Psoas muscle (tissue), 8 donors: ENCODE data around the gene RBM25. TPM values are rescaled to one million over a fixed set of nuclear protein-coding genes. Genes with fewer than 3 reads are reported as not detected.
"Not testable (repeated sequence)": the region's sequence is repeated elsewhere in the genome, so short reads cannot be mapped to it uniquely, and the experiment has no call there.

Source experiments
- ATAC-seq, 4 donors: fragments of 200-7000 bp; cut with Tn5 transposase; one replicate each; pipeline ENCODE4 v1.9.1; 2020; ENCODE audit warnings: moderate library complexity in 3 of 4, mild to moderate bottlenecking in 2 of 4
- DNase-seq, 2 donors: peaks; one replicate each; pipeline ENCODE4 v3.0.0-alpha.2; 2020
- H3K27ac ChIP-seq: fragments of 200-600 bp; one replicate; pipeline ENCODE4 v1.8.0; 2022
- H3K27me3 ChIP-seq, 3 donors: fragments of 200-600 bp in 1 of 3; one replicate each; pipeline versions ENCODE4 v1.6.1 to v1.8.0; 2013 to 2022; ENCODE audit warnings: low read length in 2 of 3, mild to moderate bottlenecking in 2 of 3, moderate library complexity in 1 of 3; ENCODE audit not compliant: insufficient read depth in 3 of 3
- H3K36me3 ChIP-seq, 2 donors: fragments of 200-600 bp in 1 of 2; one replicate each; pipeline versions ENCODE4 v1.6.1 to v1.8.0; 2013 to 2022; ENCODE audit warnings: low read depth in 1 of 2, mild to moderate bottlenecking in 1 of 2, moderate library complexity in 1 of 2; ENCODE audit not compliant: insufficient read depth in 1 of 2
- H3K4me1 ChIP-seq: fragments of 200-600 bp; one replicate; pipeline ENCODE4 v1.8.0; 2022
- H3K4me3 ChIP-seq: fragments of 200-600 bp; one replicate; pipeline ENCODE4 v1.8.0; 2022; ENCODE audit warnings: mild to moderate bottlenecking
- H3K9me3 ChIP-seq: fragments of 200-600 bp; one replicate; pipeline ENCODE4 v1.8.0; 2022
- WGBS, 3 donors: extraction: QIAGEN DNeasy Blood & Tissue Kit; methylation state at CpG; one replicate each; pipeline versions ENCODE4 v1.1.6 to v1.1.7; 2013; 5-methylcytosine and 5-hydroxymethylcytosine counted together
- intact Hi-C, 2 donors: fragments of 100-400 bp; cut with DNase I; formaldehyde crosslinking; loops; one replicate each; pipeline versions ENCODE4 v1.11.0 to v1.14.2; 2022
- long read RNA-seq, 2 donors: library from polyadenylated mRNA; unstranded; transcript quantifications; one replicate each; pipeline ENCODE4 v2.0.0, GENCODE V29; 2021
- polyA plus RNA-seq, 3 donors: library from polyadenylated mRNA; stranded (reverse); fragments of 200-250 nt; gene quantifications; one replicate each; pipeline ENCODE4 v1.2.3, GENCODE V29; 2013
- total RNA-seq, 4 donors: library from RNA; stranded (reverse); fragmentation: NEBNext Ultra II Directional in 2 of 4; extraction: Animal tissue kit (Norgen Biotek cat#: 25700) in 2 of 4; gene quantifications; one replicate each; pipeline versions ENCODE4 v1.2.1 to v1.2.4, GENCODE V29; 2021 to 2023
- TF ChIP-seq, protein P1 (sequence below): fragments of 200-600 bp; IDR thresholded peaks from one replicate; pipeline ENCODE4 v1.8.0; 2022; ENCODE audit warnings: antibody characterized with exemption
- donor health status: healthy with polysubstance abuse.
- donor health status: DM: no; HTN: no; CAD: no; lungs with moderate emphysema.
- donor health status: Bipolar disorder and iron deficiency.
- donor health status: healthy.
- donor health status: DM: yes; HTN: yes; CAD: no.
- donor health status: DM: no; HTN: no; CAD: no.
- donor health status: DM: no; HTN: no; CAD: no.
- donor health status: DM: yes; HTN: yes; CAD: no.

RBM25 gene
- total RNA-seq, result 10 to 100 TPM; 31.1 to 50.2 (median 41.0) TPM
- 10 to 100 TPM; 19.2 to 48.9 (median 34.4) TPM for polyA plus RNA-seq
- long read RNA-seq, donor 1, full-length matches to known transcripts, result 3 of 16 reads
- long read RNA-seq, donor 1, partial matches to known transcripts, result 13 of 16 reads
- long read RNA-seq, donor 1, other reads (novel, unspliced or antisense), result 0 of 16 reads
- long read RNA-seq, donor 2, partial matches to known transcripts, result 27 of 36 reads
- long read RNA-seq, donor 2, other reads (novel, unspliced or antisense), result 5 of 36 reads

DNA sequence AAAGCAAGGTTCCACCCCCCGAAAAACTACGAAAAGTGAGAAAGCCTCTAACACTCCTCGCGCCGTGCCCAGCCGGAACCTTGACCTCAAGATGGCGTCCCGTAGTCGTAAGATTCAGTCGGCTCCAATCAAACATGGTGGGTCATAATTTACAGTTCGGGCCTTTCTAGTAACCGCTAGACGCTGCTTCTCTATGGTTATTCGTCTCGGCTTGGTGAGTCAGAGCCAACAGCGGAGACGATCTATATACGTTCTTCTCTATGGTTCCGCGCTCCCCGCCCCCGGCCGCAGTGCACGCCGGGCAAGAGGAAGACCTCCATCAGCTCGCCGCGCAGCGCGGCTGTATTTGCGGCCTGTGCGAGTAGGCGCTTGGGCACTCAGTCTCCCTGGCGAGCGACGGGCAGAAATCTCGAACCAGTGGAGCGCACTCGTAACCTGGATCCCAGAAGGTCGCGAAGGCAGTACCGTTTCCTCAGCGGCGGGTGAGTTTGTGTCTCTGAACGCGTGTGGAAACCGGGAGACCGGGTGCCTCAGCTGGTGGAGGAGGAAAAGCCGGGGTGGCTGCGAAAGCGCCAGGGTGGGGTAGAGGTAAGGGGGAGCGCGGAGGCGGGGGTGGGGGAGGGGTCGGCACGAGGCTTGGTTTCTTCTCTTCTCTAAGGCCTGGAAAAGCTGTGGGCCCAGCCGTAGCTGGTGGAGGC lies at the start of gene RBM25:
TSS of gene RBM25 (plus strand) at position 311 of the 698 bp plus-strand sequence. CDS start 13,108 bp downstream, outside the sequence.
- Histone ChIP-seq H3K4me1 (peaks cover 14% of the 10 kb centered on the region), H3K27me3 (no peaks in the 10 kb centered on the region), H3K36me3 (no peaks in the 10 kb centered on the region), H3K9me3 (no peaks in the 10 kb centered on the region), H3K4me3 (peak within 1 kb of the TSS; percentile 75), H3K27ac (peak within 1 kb of the TSS; percentile 94)
- 0 to 1% (median 0%) methylated on average over 53 to 57 of the region's 57 CpGs for WGBS, 3 donors
- ATAC-seq (peak; percentile 97 to 99 (median 99)), DNase-seq (peak; percentile 94 to 97)
- TF ChIP-seq, protein P1, sequence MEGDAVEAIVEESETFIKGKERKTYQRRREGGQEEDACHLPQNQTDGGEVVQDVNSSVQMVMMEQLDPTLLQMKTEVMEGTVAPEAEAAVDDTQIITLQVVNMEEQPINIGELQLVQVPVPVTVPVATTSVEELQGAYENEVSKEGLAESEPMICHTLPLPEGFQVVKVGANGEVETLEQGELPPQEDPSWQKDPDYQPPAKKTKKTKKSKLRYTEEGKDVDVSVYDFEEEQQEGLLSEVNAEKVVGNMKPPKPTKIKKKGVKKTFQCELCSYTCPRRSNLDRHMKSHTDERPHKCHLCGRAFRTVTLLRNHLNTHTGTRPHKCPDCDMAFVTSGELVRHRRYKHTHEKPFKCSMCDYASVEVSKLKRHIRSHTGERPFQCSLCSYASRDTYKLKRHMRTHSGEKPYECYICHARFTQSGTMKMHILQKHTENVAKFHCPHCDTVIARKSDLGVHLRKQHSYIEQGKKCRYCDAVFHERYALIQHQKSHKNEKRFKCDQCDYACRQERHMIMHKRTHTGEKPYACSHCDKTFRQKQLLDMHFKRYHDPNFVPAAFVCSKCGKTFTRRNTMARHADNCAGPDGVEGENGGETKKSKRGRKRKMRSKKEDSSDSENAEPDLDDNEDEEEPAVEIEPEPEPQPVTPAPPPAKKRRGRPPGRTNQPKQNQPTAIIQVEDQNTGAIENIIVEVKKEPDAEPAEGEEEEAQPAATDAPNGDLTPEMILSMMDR, result no peak
- intact Hi-C loops, result loop anchor here in 1 of 2 donors (2.0 kb wide), 1 partner anchor 32 kb away; the partner anchor contains the start of gene ZFYVE1

DNA sequence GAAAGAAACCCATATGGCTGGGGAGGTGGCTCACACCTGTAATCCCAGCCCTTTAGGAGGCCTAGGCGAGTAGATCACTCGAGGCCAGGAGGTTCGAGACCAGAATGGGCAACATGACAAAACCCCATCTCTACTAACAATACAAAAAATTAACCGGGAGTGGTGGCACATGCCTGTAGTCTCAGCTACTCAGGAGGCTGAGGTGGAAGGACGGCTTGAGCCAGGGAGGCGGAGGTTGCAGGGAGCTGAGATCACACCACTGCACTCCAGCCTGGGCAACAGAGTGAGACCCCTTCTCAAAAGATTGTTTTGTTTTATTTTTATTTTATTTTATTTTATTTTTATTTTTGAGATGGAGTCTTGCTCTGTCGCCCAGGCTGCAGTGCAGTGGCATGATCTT lies 47.1 kb upstream of the RBM25 start:
- DNase-seq, ATAC-seq, H3K27ac ChIP-seq, intact Hi-C loops, H3K27me3 ChIP-seq, H3K9me3 ChIP-seq, H3K36me3 ChIP-seq, H3K4me3 ChIP-seq: not testable (repeated sequence)
- WGBS, 3 donors, result 91 to 93% (median 91%) methylated on average over 7 of the region's 7 CpGs
- peaks cover 19% of the 10 kb centered on the region for H3K4me1 ChIP-seq

DNA sequence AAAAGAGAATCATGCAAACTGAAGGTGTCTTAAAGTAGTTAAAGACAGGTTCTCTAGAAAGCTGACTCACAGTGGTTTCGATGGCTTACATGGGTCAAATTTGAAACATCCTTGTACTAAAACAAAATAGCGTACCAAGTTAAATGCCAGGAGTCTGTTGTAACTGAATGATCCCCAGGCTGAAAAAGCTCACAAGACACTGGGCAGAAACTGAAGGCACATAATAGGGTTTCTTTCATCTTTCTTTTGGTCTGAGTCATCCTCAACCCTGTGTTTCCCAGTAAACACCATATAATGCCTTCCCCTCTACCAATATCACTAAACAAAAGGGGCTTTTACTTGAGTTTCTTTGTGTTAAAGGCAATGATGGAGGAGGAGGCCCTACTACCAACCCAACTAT lies 44.2 kb upstream of the RBM25 start:
- 64 to 88% (median 82%) methylated on average over 2 of the region's 2 CpGs for WGBS, 3 donors
- no peak overlapping the region for H3K27ac ChIP-seq
- peaks cover 0 to 28% of the 10 kb centered on the region in 2 donors for H3K36me3 ChIP-seq
- ATAC-seq (peak in 2 of 4 donors; percentile 56 to 64), DNase-seq (no peak)
- TF ChIP-seq, protein P1, result no peak
- no peaks in the 10 kb centered on the region for H3K27me3 ChIP-seq
- H3K4me3 ChIP-seq, result no peak overlapping the region
- intact Hi-C loops, result no loop called here
- H3K4me1 ChIP-seq, result peaks cover 9% of the 10 kb centered on the region
- H3K9me3 ChIP-seq, result no peaks in the 10 kb centered on the region

DNA sequence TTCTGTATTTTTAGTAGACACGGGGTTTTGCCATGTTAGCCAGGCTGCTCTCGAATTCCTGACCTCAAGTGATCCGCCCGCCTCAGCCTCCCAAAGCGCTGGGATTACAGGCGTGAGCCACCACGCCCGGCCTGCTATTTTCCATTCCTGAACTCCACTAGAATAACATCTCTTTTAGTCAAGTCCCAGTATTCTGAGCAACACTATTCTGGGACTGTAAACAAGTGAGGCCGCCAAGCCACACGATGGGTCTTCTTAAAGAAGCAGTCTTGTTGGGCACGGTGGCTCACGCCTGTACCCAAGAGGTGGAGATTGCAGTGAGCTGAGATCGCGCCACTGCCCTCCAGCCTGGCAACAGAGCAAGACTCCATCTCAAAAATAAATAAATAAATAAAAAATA lies 42.8 kb upstream of the RBM25 start:
- H3K36me3 ChIP-seq, result peaks cover 0 to 42% of the 10 kb centered on the region in 2 donors
- H3K9me3 ChIP-seq, H3K27me3 ChIP-seq, intact Hi-C loops, H3K4me1 ChIP-seq, H3K27ac ChIP-seq, H3K4me3 ChIP-seq: not testable (repeated sequence)
- 83 to 93% (median 83%) methylated on average over 14 of the region's 14 CpGs for WGBS, 3 donors
- DNase-seq (peak in 1 of 2 donors; percentile 52), ATAC-seq (peak in 3 of 4 donors; percentile 33 to 56 (median 48))

DNA sequence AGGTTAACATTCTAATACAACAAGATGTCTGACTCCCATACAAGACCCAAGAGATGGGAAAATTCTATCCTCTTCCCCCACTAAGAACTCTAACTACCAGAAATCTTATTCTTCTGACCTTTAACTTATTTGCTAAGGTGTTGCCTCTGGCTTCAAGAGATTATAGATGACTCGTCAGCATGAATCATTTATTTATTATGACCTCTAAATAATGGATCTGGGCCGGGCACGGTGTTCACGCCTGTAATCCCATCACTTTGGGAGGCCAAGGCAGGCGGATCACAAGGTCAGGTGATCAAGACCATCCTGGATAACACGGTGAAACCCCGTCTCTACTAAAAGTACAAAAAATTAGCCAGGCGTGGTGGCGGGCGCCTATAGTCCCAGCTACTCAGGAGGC lies 42.3 kb upstream of the RBM25 start:
- H3K27ac ChIP-seq, H3K4me1 ChIP-seq, intact Hi-C loops, DNase-seq, H3K27me3 ChIP-seq, ATAC-seq, H3K9me3 ChIP-seq, H3K4me3 ChIP-seq: not testable (repeated sequence)
- peaks cover 0 to 45% of the 10 kb centered on the region in 2 donors for H3K36me3 ChIP-seq
- WGBS, 3 donors, result 88 to 97% (median 95%) methylated on average over 10 of the region's 10 CpGs

DNA sequence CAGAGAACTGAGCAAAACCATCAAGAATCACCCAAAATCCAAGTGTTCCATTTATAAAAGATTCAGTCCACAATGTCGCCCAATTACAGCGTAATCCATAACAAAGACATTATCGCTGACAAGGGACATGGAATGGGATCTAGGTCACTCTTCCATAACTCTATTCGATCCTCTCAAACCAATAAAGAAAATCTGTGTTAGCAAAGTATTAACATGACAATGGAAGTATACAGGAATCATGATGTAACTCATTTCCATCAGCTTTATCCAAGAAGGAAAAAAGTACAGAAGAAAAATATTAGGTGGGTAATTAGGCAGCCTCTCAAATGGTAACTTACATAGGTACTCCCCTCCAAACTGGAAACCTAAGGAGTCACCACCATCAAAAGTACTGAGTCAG lies 36.3 kb upstream of the RBM25 start:
- TF ChIP-seq, protein P1, result no peak
- Histone ChIP-seq H3K4me1 (peaks cover 34% of the 10 kb centered on the region), H3K9me3 (no peaks in the 10 kb centered on the region), H3K27me3 (no peaks in the 10 kb centered on the region), H3K27ac (no peak overlapping the region), H3K36me3 (peaks cover 0 to 67% of the 10 kb centered on the region in 2 donors), H3K4me3 (peak overlapping the region; percentile 6)
- WGBS, 3 donors, result 93 to 98% (median 97%) methylated on average over 4 of the region's 4 CpGs
- ATAC-seq (no peak), DNase-seq (no peak)
- intact Hi-C loops, result no loop called here
